Hepatocyte (in vitro differentiated cells): ENCODE results near the gene CNTNAP2. TPM values are rescaled to one million over a fixed set of nuclear protein-coding genes. Genes with fewer than 3 reads are reported as not detected.

Source experiments
- DNase-seq: peaks from one replicate; pipeline ENCODE4 v3.0.0-alpha.2; 2016; ENCODE audit warnings: low spot score
- H2AFZ ChIP-seq: fragments of 200-600 bp; sonication (generic); 2 replicates; pipeline ENCODE4 v1.6.0; 2016; ENCODE audit warnings: antibody characterized with exemption, mild to moderate bottlenecking
- H3K27ac ChIP-seq: fragments of 200-600 bp; sonication (generic); 2 replicates; pipeline ENCODE4 v1.5.1; 2016; ENCODE audit warnings: mild to moderate bottlenecking
- H3K27me3 ChIP-seq: fragments of 200-600 bp; sonication (generic); 2 replicates; pipeline ENCODE4 v1.6.1; 2016
- H3K36me3 ChIP-seq: fragments of 200-600 bp; sonication (generic); replicated peaks from 2 replicates; pipeline ENCODE4 v1.5.1; 2016; ENCODE audit warnings: low read depth; ENCODE audit not compliant: insufficient read depth
- H3K4me1 ChIP-seq: fragments of 200-600 bp; sonication (generic); 2 replicates; pipeline ENCODE4 v1.5.1; 2016; ENCODE audit warnings: mild to moderate bottlenecking, moderate library complexity; ENCODE audit not compliant: insufficient read depth
- H3K4me2 ChIP-seq: fragments of 200-600 bp; sonication (generic); 2 replicates; pipeline ENCODE4 v1.6.0; 2016
- H3K4me3 ChIP-seq: fragments of 200-600 bp; sonication (generic); 2 replicates; pipeline ENCODE4 v1.5.1; 2016; ENCODE audit warnings: mild to moderate bottlenecking
- H3K79me2 ChIP-seq: fragments of 200-600 bp; sonication (generic); 2 replicates; pipeline ENCODE4 v1.6.0; 2017; ENCODE audit warnings: mild to moderate bottlenecking
- H3K9me2 ChIP-seq: fragments of 200-600 bp; sonication (generic); replicated peaks from 2 replicates; pipeline ENCODE4 v1.6.0; 2017; ENCODE audit warnings: mild to moderate bottlenecking; ENCODE audit not compliant: insufficient read depth
- H3K9me3 ChIP-seq: fragments of 200-600 bp; sonication (generic); 2 replicates; pipeline ENCODE4 v1.5.1; 2016; ENCODE audit warnings: low read depth, mild to moderate bottlenecking
- H4K20me1 ChIP-seq: fragments of 200-600 bp; sonication (generic); 2 replicates; pipeline ENCODE4 v1.6.0; 2016; ENCODE audit warnings: mild to moderate bottlenecking; ENCODE audit not compliant: insufficient read depth, poor library complexity, severe bottlenecking
- CTCF ChIP-seq: fragments of 200-600 bp; sonication (generic); IDR thresholded peaks from 2 replicates; pipeline ENCODE4 v1.5.1; 2016; ENCODE audit warnings: antibody characterized with exemption, mild to moderate bottlenecking; ENCODE audit not compliant: poor library complexity
- EZH2 ChIP-seq: fragments of 200-600 bp; sonication (generic); IDR thresholded peaks from 2 replicates; pipeline ENCODE4 v1.6.1; 2016; ENCODE audit warnings: antibody characterized with exemption, mild to moderate bottlenecking, borderline replicate concordance
- EZH2phosphoT487 ChIP-seq: fragments of 200-600 bp; sonication (generic); IDR thresholded peaks from one replicate; pipeline ENCODE4 v1.6.1; 2018; ENCODE audit warnings: antibody characterized with exemption, mild to moderate bottlenecking, low read depth, moderate library complexity; ENCODE audit not compliant: unreplicated experiment, severe bottlenecking
- WGBS: methylation state at CpG from one replicate; pipeline ENCODE4 v1.1.6; 2016; ENCODE audit warnings: low lambda C conversion rate; ENCODE audit errors: missing lambda C conversion rate; 5-methylcytosine and 5-hydroxymethylcytosine counted together
- polyA plus RNA-seq: library from polyadenylated mRNA; unstranded; fragments of >200 nt; fragmentation: Nextera tagmentation; extraction: Ambion mirVana; gene quantifications from 2 replicates; pipeline ENCODE4 v1.2.1, GENCODE V29; 2016
- total RNA-seq: library from RNA; depleted of rRNA; stranded (reverse); fragments of >200 nt; gene quantifications from 2 replicates; pipeline ENCODE4 v1.2.3, GENCODE V29; 2014

Gene CNTNAP2
- total and polyA plus RNA-seq, 2 experiments from 2014 or later, result 7.5 to 14.7 TPM

DNA sequence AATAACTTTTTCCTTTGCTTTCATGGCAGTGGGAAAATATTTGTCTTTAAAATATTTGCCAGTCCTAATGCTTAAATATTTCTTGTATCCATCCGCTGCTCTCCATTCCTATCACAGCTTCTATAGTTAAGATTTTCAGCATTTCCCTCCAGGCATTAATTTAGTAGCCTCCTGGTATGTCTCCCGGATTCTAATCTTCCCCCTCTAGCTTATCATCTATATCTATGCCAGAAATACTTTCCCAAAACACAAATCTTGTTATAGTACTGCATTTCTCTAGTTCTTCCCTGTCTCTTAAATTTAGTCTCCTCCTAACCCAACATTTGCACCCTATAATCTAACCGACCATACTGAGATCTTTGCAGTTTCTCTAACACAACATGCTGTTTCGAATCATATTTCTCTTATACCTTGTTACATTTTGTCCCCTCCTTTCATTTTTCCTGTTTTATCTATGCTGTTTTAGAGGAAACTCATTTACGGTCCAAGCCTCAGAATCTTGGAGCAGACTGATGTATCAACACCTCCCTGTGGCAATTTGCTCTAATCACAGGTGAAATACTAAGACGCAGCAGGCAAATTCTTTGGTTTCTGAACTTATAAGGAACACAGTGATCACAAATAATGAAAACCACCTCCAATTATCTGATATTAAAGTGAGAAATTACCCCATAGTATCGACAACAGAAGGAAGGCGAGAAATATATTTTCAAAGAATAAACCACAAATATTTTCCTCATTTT, 10.3 kb downstream of the CNTNAP2 start:
- H2AFZ ChIP-seq, result no peak overlapping the region
- H3K79me2 ChIP-seq, result no peaks in the 10 kb centered on the region
- no peaks in the 10 kb centered on the region for H4K20me1 ChIP-seq
- no peaks in the 10 kb centered on the region for H3K27me3 ChIP-seq
- no peak overlapping the region for H3K4me3 ChIP-seq
- DNase-seq, result no peak
- H3K9me2 ChIP-seq, result no peaks in the 10 kb centered on the region
- WGBS, result 73% methylated on average over 8 of the region's 8 CpGs
- no peaks in the 10 kb centered on the region for H3K9me3 ChIP-seq
- no peak overlapping the region for H3K27ac ChIP-seq
- TF ChIP-seq CTCF, result no peak
- no peak for TF ChIP-seq EZH2phosphoT487
- no peak for TF ChIP-seq EZH2
- H3K4me1 ChIP-seq, result no peaks in the 10 kb centered on the region
- H3K4me2 ChIP-seq, result no peak overlapping the region
- H3K36me3 ChIP-seq, result no peaks in the 10 kb centered on the region

GRCh38 chr7:146129296-146129695, 12.7 kb downstream of the CNTNAP2 start:
- no peaks in the 10 kb centered on the region for H3K9me3 ChIP-seq
- DNase-seq, result no peak
- H3K27me3 ChIP-seq, result no peaks in the 10 kb centered on the region
- H3K4me3 ChIP-seq, result no peak overlapping the region
- H3K27ac ChIP-seq, result no peak overlapping the region
- 38% methylated on average over 1 of the region's 1 CpG for WGBS
- H3K9me2 ChIP-seq, result no peaks in the 10 kb centered on the region
- TF ChIP-seq EZH2 (no peak), CTCF (no peak), EZH2phosphoT487 (no peak)
- no peak overlapping the region for H3K4me2 ChIP-seq
- H3K4me1 ChIP-seq, result no peaks in the 10 kb centered on the region
- no peaks in the 10 kb centered on the region for H3K79me2 ChIP-seq
- H3K36me3 ChIP-seq, result no peaks in the 10 kb centered on the region
- no peaks in the 10 kb centered on the region for H4K20me1 ChIP-seq
- no peak overlapping the region for H2AFZ ChIP-seq

GRCh38 chr7:146129997-146130396, 13.4 kb downstream of the CNTNAP2 start:
- Histone ChIP-seq H3K4me3 (no peak overlapping the region), H3K79me2 (no peaks in the 10 kb centered on the region), H3K4me2 (no peak overlapping the region), H4K20me1 (no peaks in the 10 kb centered on the region), H3K36me3 (no peaks in the 10 kb centered on the region), H3K4me1 (no peaks in the 10 kb centered on the region), H3K27me3 (no peaks in the 10 kb centered on the region), H3K9me3 (no peaks in the 10 kb centered on the region), H3K9me2 (no peaks in the 10 kb centered on the region), H2AFZ (no peak overlapping the region), H3K27ac (no peak overlapping the region)
- TF ChIP-seq CTCF, result no peak
- no peak for TF ChIP-seq EZH2
- TF ChIP-seq EZH2phosphoT487, result no peak
- 95% methylated on average over 9 of the region's 9 CpGs for WGBS
- DNase-seq, result no peak
